Endothelial cell of umbilical vein (primary cell): ENCODE data around the gene ABLIM1. TPM values are rescaled to one million over a fixed set of nuclear protein-coding genes. Genes with fewer than 3 reads are reported as not detected.

Source experiments
- BruUV-seq: library from RNA; stranded (reverse); fragments of 400-500 nt; replicated peaks from 2 replicates; lab custom pipeline; 2021; lab: Mats Ljungman, UMichigan
- CTCF ChIA-PET: fragments of 300-600, 350-600 bp; sonication (Branson Sonifier 250); formaldehyde crosslinking; loops from one replicate; lab custom pipeline; 2021; ENCODE audit warnings: antibody characterized with exemption, inconsistent platforms; lab: Charles Lee
- POLR2A ChIA-PET: fragments of 300-600, 350-600 bp; sonication (Branson Sonifier 250); formaldehyde crosslinking; loops from one replicate; lab custom pipeline; 2021; ENCODE audit warnings: antibody characterized with exemption, inconsistent platforms; lab: Charles Lee
- DNase-seq: peaks from one replicate; pipeline ENCODE4 v3.0.0-alpha.2; 2011; ENCODE audit warnings: low read depth, low spot score
- FAIRE-seq: peaks from 2 replicates; lab custom pipeline; 2011; peaks lifted over from hg19 to GRCh38; lab: Jason Lieb, UNC
- H2AFZ ChIP-seq: 2 replicates; pipeline ENCODE4 v1.6.0; 2012; ENCODE audit warnings: low read depth, low read length, control low read depth, inconsistent platforms
- H3K27ac ChIP-seq: 2 replicates; pipeline ENCODE4 v1.5.1; 2011; ENCODE audit warnings: low read depth, mild to moderate bottlenecking, control low read depth, low read length, moderate library complexity; ENCODE audit not compliant: insufficient read depth
- H3K27me3 ChIP-seq, 2 experiments: 2 replicates each; pipeline versions ENCODE4 v1.6.0 to v1.6.1; 2011; ENCODE audit warnings: low read length in 2 of 2, mixed read lengths in 1 of 2; ENCODE audit not compliant: control insufficient read depth in 2 of 2, insufficient read depth in 2 of 2
- H3K36me3 ChIP-seq, 2 experiments: 2 replicates in 1 of 2; 3 replicates in 1 of 2; pipeline ENCODE4 v1.5.1; 2011; ENCODE audit warnings: low read length in 2 of 2, mild to moderate bottlenecking in 1 of 2, moderate library complexity in 1 of 2; ENCODE audit not compliant: control insufficient read depth in 2 of 2, insufficient read depth in 2 of 2; ENCODE audit errors: extremely low read depth in 1 of 2
- H3K4me1 ChIP-seq: 3 replicates; pipeline ENCODE4 v1.5.1; 2011; ENCODE audit warnings: mild to moderate bottlenecking, low read length; ENCODE audit not compliant: control insufficient read depth, insufficient read depth; ENCODE audit errors: extremely low read depth
- H3K4me2 ChIP-seq: 2 replicates; pipeline ENCODE4 v1.6.1; 2011; ENCODE audit warnings: low read length, control low read depth, mixed read lengths; ENCODE audit not compliant: insufficient read depth
- H3K4me3 ChIP-seq, 3 experiments: fragments of 200-600 bp in 1 of 3; sonication (generic), shearing (Covaris generic) in 1 of 3; replicated peaks in 1 of 3; 2 replicates each; pipeline ENCODE4 v1.5.1; 2011 to 2016; ENCODE audit warnings: control low read depth in 3 of 3, low read length in 3 of 3, mild to moderate bottlenecking in 2 of 3, inconsistent platforms in 1 of 3, low read depth in 1 of 3, moderate library complexity in 1 of 3; ENCODE audit not compliant: insufficient read depth in 1 of 3
- H3K79me2 ChIP-seq: 2 replicates; pipeline ENCODE4 v1.6.0; 2012; ENCODE audit warnings: low read length, inconsistent platforms; ENCODE audit not compliant: control insufficient read depth, insufficient read depth
- H3K9ac ChIP-seq: replicated peaks from 2 replicates; pipeline ENCODE3; 2011; ENCODE audit warnings: low read length, control low read depth; ENCODE audit not compliant: insufficient read depth; ENCODE audit errors: extremely low read depth
- H3K9me1 ChIP-seq: replicated peaks from 3 replicates; pipeline ENCODE4 v1.6.0; 2011; ENCODE audit warnings: mild to moderate bottlenecking, low read length; ENCODE audit not compliant: control insufficient read depth, insufficient read depth; ENCODE audit errors: extremely low read depth
- H3K9me3 ChIP-seq: replicated peaks from 2 replicates; pipeline ENCODE4 v1.5.1; 2012; ENCODE audit warnings: low read length, inconsistent platforms; ENCODE audit not compliant: control insufficient read depth, insufficient read depth
- H4K20me1 ChIP-seq: replicated peaks from 2 replicates; pipeline ENCODE3; 2011; ENCODE audit warnings: mild to moderate bottlenecking, low read length; ENCODE audit not compliant: control insufficient read depth, insufficient read depth; ENCODE audit errors: extremely low read depth
- EZH2 ChIP-seq: IDR thresholded peaks from 2 replicates; pipeline ENCODE4 v1.6.1; 2012; ENCODE audit warnings: borderline replicate concordance, low read depth, mild to moderate bottlenecking, moderate library complexity, low read length, inconsistent platforms; ENCODE audit not compliant: severe bottlenecking
- FOS ChIP-seq: IDR thresholded peaks from 2 replicates; pipeline ENCODE4 v1.6.1; 2011; ENCODE audit warnings: mild to moderate bottlenecking, low read length, moderate library complexity, borderline replicate concordance; ENCODE audit not compliant: insufficient read depth
- GATA2 ChIP-seq: IDR thresholded peaks from 2 replicates; pipeline ENCODE4 v1.7.0; 2011; ENCODE audit warnings: low read depth, mild to moderate bottlenecking, moderate library complexity, mixed read lengths, low read length; ENCODE audit not compliant: insufficient read length, insufficient read depth
- JUN ChIP-seq: IDR thresholded peaks from 2 replicates; pipeline ENCODE4 v1.6.1; 2011; ENCODE audit warnings: borderline replicate concordance, low read depth; ENCODE audit not compliant: insufficient read length, insufficient read depth
- MYC ChIP-seq: IDR thresholded peaks from one replicate; pipeline ENCODE4 v1.6.1; 2011; ENCODE audit warnings: mild to moderate bottlenecking, low read depth, low read length
- POLR2A ChIP-seq: IDR thresholded peaks from 2 replicates; pipeline ENCODE4 v1.6.1; 2012; ENCODE audit warnings: low read depth, mild to moderate bottlenecking, control low read depth, low read length
- POLR2AphosphoS5 ChIP-seq: IDR thresholded peaks from 2 replicates; pipeline ENCODE4 v1.6.1; 2012; ENCODE audit warnings: low read depth, mild to moderate bottlenecking, control low read depth, low read length, moderate library complexity; ENCODE audit not compliant: insufficient read depth
- dilution Hi-C: fragments of 300-500 bp; cut with MboI; formaldehyde crosslinking; loops from one replicate; pipeline ENCODE4 v1.15.0; 2019; ENCODE audit warnings: low sequenced_read_pairs; ENCODE audit not compliant: extremely low pct_ligation_motif_present
- intact Hi-C: fragments of 100-400 bp; cut with micrococcal nuclease; formaldehyde crosslinking; loops from one replicate; pipeline ENCODE4 v1.10.0; 2022
- polyA plus RNA-seq, 4 experiments: library from polyadenylated mRNA; depleted of rRNA in 3 of 4; stranded (reverse) in 3 of 4; unstranded in 1 of 4; fragments of >200 nt; gene quantifications; 2 replicates each; pipeline versions ENCODE4 v1.2.1 to v1.2.3, GENCODE V29; 2011 to 2012; ENCODE audit warnings: missing spikeins in 1 of 4
- total RNA-seq: library from RNA; stranded (reverse); gene quantifications from 2 replicates; pipeline ENCODE4 v1.2.3, GENCODE V29; 2021
- TF ChIP-seq, protein P1 (sequence below): IDR thresholded peaks from 2 replicates; pipeline ENCODE4 v1.6.1; 2011; ENCODE audit not compliant: insufficient read depth, insufficient read length
- TF ChIP-seq, protein P2 (sequence below), 2 donors: IDR thresholded peaks; 1 replicate in 1 of 2; 2 replicates in 1 of 2; pipeline ENCODE4 v1.5.1; 2011; ENCODE audit warnings: low read length in 2 of 2, mild to moderate bottlenecking in 2 of 2, moderate library complexity in 2 of 2, control low read depth in 1 of 2, inconsistent platforms in 1 of 2, low read depth in 1 of 2; ENCODE audit not compliant: insufficient read depth in 1 of 2; ENCODE audit errors: extremely low read depth in 1 of 2

ABLIM1 gene
- total and polyA plus RNA-seq, 2 donors (not counting 3 experiments of a cell fraction or from before 2014, with no cell fraction given) = 128 to 235 TPM

- no peaks in the 10 kb centered on the region for H4K20me1 ChIP-seq
- CTCF ChIA-PET = interaction anchor here (2.5 to 12.2 kb wide), 2 partner anchors 18 to 150 kb away, joined by 8 to 124 read pairs; no protein-coding TSS in a partner anchor
- no peak overlapping the region for H3K9ac ChIP-seq
- TF ChIP-seq, protein P1, sequence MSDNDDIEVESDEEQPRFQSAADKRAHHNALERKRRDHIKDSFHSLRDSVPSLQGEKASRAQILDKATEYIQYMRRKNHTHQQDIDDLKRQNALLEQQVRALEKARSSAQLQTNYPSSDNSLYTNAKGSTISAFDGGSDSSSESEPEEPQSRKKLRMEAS = no peak
- TF ChIP-seq JUN = no peak
- TF ChIP-seq POLR2A = no peak
- TF ChIP-seq FOS = no peak
- TF ChIP-seq EZH2 = no peak
- TF ChIP-seq, protein P2, sequence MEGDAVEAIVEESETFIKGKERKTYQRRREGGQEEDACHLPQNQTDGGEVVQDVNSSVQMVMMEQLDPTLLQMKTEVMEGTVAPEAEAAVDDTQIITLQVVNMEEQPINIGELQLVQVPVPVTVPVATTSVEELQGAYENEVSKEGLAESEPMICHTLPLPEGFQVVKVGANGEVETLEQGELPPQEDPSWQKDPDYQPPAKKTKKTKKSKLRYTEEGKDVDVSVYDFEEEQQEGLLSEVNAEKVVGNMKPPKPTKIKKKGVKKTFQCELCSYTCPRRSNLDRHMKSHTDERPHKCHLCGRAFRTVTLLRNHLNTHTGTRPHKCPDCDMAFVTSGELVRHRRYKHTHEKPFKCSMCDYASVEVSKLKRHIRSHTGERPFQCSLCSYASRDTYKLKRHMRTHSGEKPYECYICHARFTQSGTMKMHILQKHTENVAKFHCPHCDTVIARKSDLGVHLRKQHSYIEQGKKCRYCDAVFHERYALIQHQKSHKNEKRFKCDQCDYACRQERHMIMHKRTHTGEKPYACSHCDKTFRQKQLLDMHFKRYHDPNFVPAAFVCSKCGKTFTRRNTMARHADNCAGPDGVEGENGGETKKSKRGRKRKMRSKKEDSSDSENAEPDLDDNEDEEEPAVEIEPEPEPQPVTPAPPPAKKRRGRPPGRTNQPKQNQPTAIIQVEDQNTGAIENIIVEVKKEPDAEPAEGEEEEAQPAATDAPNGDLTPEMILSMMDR (IDR thresholded peaks at IDR 0.05; ENCODE audit: extremely low read depth in 1 of 2, insufficient read depth in 1 of 2, low read depth in 1 of 2, low read length in 2 of 2) = no peak
- TF ChIP-seq POLR2AphosphoS5 = no peak
- TF ChIP-seq GATA2 = no peak
- TF ChIP-seq MYC = no peak
- DNase-seq = no peak
- no peak overlapping the region for H3K4me3 ChIP-seq
- H2AFZ ChIP-seq = no peak overlapping the region
- dilution Hi-C loops (no loop called here), intact Hi-C loops (no loop called here)
- POLR2A ChIA-PET = no interaction called here
- H3K36me3 ChIP-seq = peaks cover 0 to 14% of the 10 kb centered on the region in 2 experiments
- no peaks in the 10 kb centered on the region for H3K9me1 ChIP-seq
- H3K4me2 ChIP-seq = no peak overlapping the region
- H3K79me2 ChIP-seq = no peaks in the 10 kb centered on the region
- BruUV-seq = no TSS peak
- no peaks in the 10 kb centered on the region for H3K4me1 ChIP-seq
- H3K27me3 ChIP-seq = no peaks in the 10 kb centered on the region
- no peak for FAIRE-seq
- no peak overlapping the region for H3K27ac ChIP-seq
- H3K9me3 ChIP-seq = no peaks in the 10 kb centered on the region
Measured at GRCh38 chr10:114453576-114453975, 204.5 kb downstream of the ABLIM1 start.
